ENCODE data around the gene SMARCC2.

Gene SMARCC2

DNA sequence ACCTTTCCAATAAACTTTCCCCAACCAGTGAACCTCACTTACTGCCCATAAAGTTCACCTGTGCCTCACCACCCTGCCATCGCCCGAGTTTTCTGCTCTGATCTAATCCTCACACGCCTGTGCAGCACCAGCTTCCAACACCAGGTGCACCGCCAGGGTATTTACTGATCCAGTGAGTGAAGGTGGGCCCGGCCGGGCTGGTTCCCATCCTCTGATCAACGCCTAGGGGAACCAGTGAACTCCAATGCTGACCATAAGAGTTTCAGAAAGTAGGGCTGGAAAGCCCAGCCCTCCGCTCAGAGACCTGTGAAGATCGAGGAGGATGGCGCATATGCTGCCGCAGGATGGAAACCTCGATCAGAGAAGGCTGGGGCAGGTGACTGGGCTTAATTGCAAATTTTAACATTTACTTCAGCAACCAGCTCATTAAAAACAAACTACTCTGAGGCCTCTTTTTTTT lies 37.6 kb downstream of the SMARCC2 start:
- TF ChIP-seq, protein P1, sequence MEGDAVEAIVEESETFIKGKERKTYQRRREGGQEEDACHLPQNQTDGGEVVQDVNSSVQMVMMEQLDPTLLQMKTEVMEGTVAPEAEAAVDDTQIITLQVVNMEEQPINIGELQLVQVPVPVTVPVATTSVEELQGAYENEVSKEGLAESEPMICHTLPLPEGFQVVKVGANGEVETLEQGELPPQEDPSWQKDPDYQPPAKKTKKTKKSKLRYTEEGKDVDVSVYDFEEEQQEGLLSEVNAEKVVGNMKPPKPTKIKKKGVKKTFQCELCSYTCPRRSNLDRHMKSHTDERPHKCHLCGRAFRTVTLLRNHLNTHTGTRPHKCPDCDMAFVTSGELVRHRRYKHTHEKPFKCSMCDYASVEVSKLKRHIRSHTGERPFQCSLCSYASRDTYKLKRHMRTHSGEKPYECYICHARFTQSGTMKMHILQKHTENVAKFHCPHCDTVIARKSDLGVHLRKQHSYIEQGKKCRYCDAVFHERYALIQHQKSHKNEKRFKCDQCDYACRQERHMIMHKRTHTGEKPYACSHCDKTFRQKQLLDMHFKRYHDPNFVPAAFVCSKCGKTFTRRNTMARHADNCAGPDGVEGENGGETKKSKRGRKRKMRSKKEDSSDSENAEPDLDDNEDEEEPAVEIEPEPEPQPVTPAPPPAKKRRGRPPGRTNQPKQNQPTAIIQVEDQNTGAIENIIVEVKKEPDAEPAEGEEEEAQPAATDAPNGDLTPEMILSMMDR (IDR thresholded peaks at IDR 0.05; ENCODE audit: insufficient read depth, low read length, missing control alignments), result peak; percentile 20
- peak overlapping the region; percentile 68 for H3K4me3 ChIP-seq (ENCODE audit: low read depth, low read length)
- CTCF ChIA-PET, result interaction anchor here (0.9 to 1.3 kb wide), 4 partner anchors 21 to 38 kb away, joined by 3 to 7 read pairs (median 4); partner anchors contain the start of genes ESYT1 and SMARCC2
- POLR2A ChIA-PET, result interaction anchor here (0.7 to 1.4 kb wide), 3 partner anchors 11 to 24 kb away, joined by 3 to 5 read pairs (median 5); partner anchors contain the start of gene ESYT1
- no peak for DNase-seq (ENCODE audit: low read depth, low spot score)

DNA sequence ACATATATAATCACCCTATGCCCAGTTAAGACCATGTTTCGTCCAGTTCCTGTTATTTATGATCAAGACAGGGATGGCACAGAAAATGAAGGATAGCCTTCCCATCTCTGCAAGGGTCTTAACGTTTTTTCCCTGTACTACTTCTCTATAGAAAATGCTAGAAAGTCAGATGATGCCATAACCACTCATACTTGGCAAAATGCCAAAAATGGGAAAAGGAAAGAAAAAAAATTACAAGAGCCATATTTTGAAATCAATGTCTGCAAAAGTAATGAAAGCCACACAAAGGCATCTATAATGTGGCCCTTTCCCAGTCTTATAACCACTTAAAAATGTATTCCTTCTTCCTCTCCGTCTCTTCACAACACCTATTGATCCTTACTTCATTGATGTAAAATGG lies 38.7 kb downstream of the SMARCC2 start:
- CTCF ChIA-PET, result interaction anchor here (0.6 to 1.3 kb wide), 3 partner anchors 22 to 138 kb away, joined by 3 to 7 read pairs (median 3); partner anchors contain the start of genes ESYT1 and SMARCC2
- POLR2A ChIA-PET, result interaction anchor here (0.7 kb wide), 1 partner anchor 33 kb away, joined by 4 read pairs; the partner anchor contains the start of gene ZC3H10
- H3K4me3 ChIP-seq (ENCODE audit: low read depth, low read length), result no peak overlapping the region
- TF ChIP-seq, protein P1 (IDR thresholded peaks at IDR 0.05; ENCODE audit: insufficient read depth, low read length, missing control alignments), result no peak
- DNase-seq (ENCODE audit: low read depth, low spot score), result no peak

DNA sequence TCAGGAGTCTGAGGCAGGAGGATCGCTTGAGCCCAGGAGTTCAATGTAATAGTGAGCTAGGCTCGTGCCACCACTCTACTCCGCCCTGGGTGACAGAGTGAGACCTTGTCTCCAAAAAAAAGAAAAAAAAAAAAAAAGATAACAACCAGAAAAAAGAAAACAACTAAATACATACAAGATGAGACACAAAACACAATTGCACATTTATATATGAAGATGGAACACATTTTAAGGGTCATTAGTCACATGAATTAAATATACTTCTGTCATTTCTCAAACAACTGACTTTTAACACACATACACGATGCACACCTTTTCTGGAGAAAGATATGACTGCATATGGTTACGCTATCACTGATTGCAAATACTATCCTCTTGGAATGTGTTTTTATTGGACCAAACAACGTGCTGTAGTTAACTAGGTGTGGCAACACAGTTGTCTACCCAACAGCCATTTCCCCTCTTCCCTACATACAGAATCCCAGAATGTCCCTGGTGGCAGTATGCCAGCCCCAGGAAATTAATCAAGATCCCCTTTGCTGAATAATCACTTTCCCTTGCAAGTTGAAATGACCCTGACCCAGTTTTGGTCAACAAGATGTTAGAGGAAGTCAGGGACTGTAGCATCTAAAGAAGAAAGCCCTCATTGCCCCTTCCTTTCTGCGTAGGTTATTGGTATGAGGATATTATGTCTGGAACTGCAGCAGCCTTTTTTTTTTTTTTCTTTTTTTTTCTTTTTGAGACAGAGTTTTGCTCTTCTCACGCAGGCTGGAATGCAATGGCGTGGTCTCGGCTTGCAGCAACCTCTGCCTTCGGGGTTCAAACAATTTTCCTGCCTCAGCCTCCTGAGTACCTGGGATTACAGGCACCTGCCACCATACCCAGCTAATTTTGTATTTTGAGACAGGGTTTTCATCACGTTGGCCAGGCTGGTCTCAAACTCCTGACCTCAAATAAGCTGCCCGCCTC lies 42.5 kb downstream of the SMARCC2 start:
- H3K4me3 ChIP-seq (ENCODE audit: low read depth, low read length), result no peak overlapping the region
- CTCF ChIA-PET, result no interaction called here
- POLR2A ChIA-PET, result interaction anchor here (0.6 to 0.8 kb wide), 2 partner anchors 19 to 50 kb away, joined by 3 read pairs; partner anchors contain the start of gene ESYT1
- TF ChIP-seq, protein P1 (IDR thresholded peaks at IDR 0.05; ENCODE audit: insufficient read depth, low read length, missing control alignments), result no peak
- no peak for DNase-seq (ENCODE audit: low read depth, low spot score)

DNA sequence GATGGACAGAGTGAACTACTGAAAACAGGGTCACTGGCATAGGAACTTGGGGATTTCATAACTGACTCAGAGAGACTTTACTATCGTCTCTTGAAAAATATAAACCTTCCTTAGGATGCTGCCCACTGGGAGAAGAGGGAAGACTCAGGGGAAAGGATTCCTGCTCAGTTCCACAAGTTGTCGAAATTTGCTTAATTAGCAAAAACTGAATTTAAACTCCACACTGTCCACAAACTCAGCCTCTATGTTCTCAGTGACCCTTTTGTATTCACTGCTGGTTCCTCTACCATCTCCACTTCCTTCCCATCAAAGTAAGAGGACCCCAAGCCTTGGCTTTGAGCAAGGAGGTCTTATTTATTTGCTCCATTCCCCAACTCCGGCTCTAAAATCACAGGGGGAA lies 44.1 kb downstream of the SMARCC2 start:
- DNase-seq (ENCODE audit: low read depth, low spot score), result no peak
- no peak overlapping the region for H3K4me3 ChIP-seq (ENCODE audit: low read depth, low read length)
- ChIA-PET CTCF (interaction anchor here (0.9 kb wide), 1 partner anchor 147 kb away, joined by 3 read pairs; no protein-coding TSS in a partner anchor), POLR2A (interaction anchor here (1.6 kb wide), 1 partner anchor 27 kb away, joined by 3 read pairs; the partner anchor contains the start of gene ZC3H10)
- TF ChIP-seq, protein P1 (IDR thresholded peaks at IDR 0.05; ENCODE audit: insufficient read depth, low read length, missing control alignments), result no peak

DNA sequence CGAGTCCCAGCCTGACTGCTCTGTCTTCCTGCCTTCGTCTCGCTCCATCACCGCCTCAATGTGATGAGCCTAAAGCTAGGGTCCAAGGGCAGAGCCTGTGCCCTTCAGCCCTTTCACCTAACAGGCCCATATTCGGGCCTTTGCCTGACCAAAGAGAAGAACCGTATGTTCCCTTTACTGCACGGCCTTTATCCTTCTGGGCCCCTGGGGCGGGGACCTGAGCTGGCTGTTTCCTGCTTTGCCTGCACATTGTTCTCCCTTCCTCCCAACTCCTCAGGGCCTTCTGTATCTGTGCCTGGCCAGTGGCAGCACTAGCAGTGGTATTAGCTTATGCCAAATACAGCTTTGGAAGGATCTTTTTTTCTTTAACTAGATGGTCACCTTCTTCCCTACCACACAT lies 45.4 kb downstream of the SMARCC2 start:
- POLR2A ChIA-PET, result interaction anchor here (1.1 to 1.6 kb wide), 3 partner anchors 10 to 26 kb away, joined by 3 to 4 read pairs (median 3); partner anchors contain the start of gene ZC3H10
- DNase-seq (ENCODE audit: low read depth, low spot score), result no peak
- TF ChIP-seq, protein P1 (IDR thresholded peaks at IDR 0.05; ENCODE audit: insufficient read depth, low read length, missing control alignments), result no peak
- CTCF ChIA-PET, result interaction anchor here (0.9 to 2.2 kb wide), 5 partner anchors 11 to 46 kb away, joined by 3 to 7 read pairs (median 3); partner anchors contain the start of genes ESYT1 and SMARCC2
- H3K4me3 ChIP-seq (ENCODE audit: low read depth, low read length), result no peak overlapping the region
